Fibroblast of the aortic adventitia (primary cell): Measurements from ENCODE around the gene RELB. TPM values are rescaled to one million over a fixed set of nuclear protein-coding genes. Genes with fewer than 3 reads are reported as not detected.
A peak's percentile ranks its signal among the peaks of the same experiment; 100 is the strongest.

ENCODE experiments used
- DNase-seq: peaks from one replicate; pipeline ENCODE4 v3.0.0-alpha.2; 2010; ENCODE audit warnings: low read depth
- H3K4me3 ChIP-seq: 2 replicates; pipeline ENCODE4 v1.5.1; 2011; ENCODE audit warnings: low read depth, mild to moderate bottlenecking, control low read depth, low read length, moderate library complexity
- CTCF ChIP-seq: IDR thresholded peaks from 2 replicates; pipeline ENCODE4 v1.5.1; 2011; ENCODE audit warnings: mild to moderate bottlenecking, low read length, control low read depth, inconsistent platforms; ENCODE audit not compliant: insufficient read depth
- small RNA-seq: library from RNA; depleted of rRNA; stranded (forward); fragments of <200 nt; gene quantifications from one replicate; pipeline ENCODE3, GENCODE V24; 2012
- total RNA-seq: library from RNA; depleted of rRNA; stranded (reverse); fragments of >200 nt; gene quantifications from 2 replicates; pipeline ENCODE4 v1.2.3, GENCODE V29; 2012; ENCODE audit warnings: low replicate concordance

Gene RELB
- total RNA-seq, 1 donor: 5.9 TPM

GRCh38 chr19:45079911-45080370, 78.7 kb downstream of the RELB start:
- no peak for TF ChIP-seq CTCF
- DNase-seq: no peak
- H3K4me3 ChIP-seq: peak overlapping the region; percentile 98

- no peak overlapping the region for H3K4me3 ChIP-seq
- no peak for DNase-seq
- TF ChIP-seq CTCF: no peak
These were observed 80.9 kb downstream of the RELB start for GRCh38 chr19:45082170-45082569.

GRCh38 chr19:45086480-45086879, 85.2 kb downstream of the RELB start:
- H3K4me3 ChIP-seq: no peak overlapping the region
- TF ChIP-seq CTCF: no peak
- DNase-seq: no peak

GRCh38 chr19:45087531-45087930, 86.3 kb downstream of the RELB start:
- no peak for DNase-seq
- H3K4me3 ChIP-seq: no peak overlapping the region
- TF ChIP-seq CTCF: no peak

Small RNA genes within 50 kb of the gene (small RNA-seq; reads per million reads assigned to genes)
- gene RNU6-611P: not detected

Other genes starting within 250 kb of the RELB start
- not detected in 2 replicates for gene CBLC, start 223.6 kb upstream of the RELB start, total RNA-seq
- gene BCAM, start 192.4 kb upstream of the RELB start, total RNA-seq: 5.9 and 24.2 TPM in 2 replicates
- 22.1 and 40.3 TPM in 2 replicates for gene NECTIN2, start 155.2 kb upstream of the RELB start, total RNA-seq
- 8.7 and 30.2 TPM in 2 replicates for gene TOMM40, start 110.2 kb upstream of the RELB start, total RNA-seq
- gene APOE, start 95.7 kb upstream of the RELB start, total RNA-seq: 1.6 and 309 TPM in 2 replicates
- gene APOC1, start 86.9 kb upstream of the RELB start, total RNA-seq: 1.7 and 52.6 TPM in 2 replicates
- gene APOC4, start 59.2 kb upstream of the RELB start, total RNA-seq: not detected in 2 replicates
- gene APOC2, start 55.4 kb upstream of the RELB start, total RNA-seq: not detected in 2 replicates
- 11.4 and 39.0 TPM in 2 replicates for gene CLPTM1, start 46.1 kb upstream of the RELB start, total RNA-seq
- gene CLASRP, start 37.6 kb downstream of the RELB start, total RNA-seq: 14.1 and 32.4 TPM in 2 replicates
- gene ZNF296, start 75.0 kb downstream of the RELB start, total RNA-seq: 0.27 TPM in 1 of 2 replicates, not detected in the other
- gene GEMIN7, start 77.8 kb downstream of the RELB start, total RNA-seq: 12.6 and 16.0 TPM in 2 replicates
- 28.0 and 179 TPM in 2 replicates for gene PPP1R37, start 91.7 kb downstream of the RELB start, total RNA-seq
- gene NKPD1, start 159.5 kb downstream of the RELB start, total RNA-seq: 0.25 and 0.36 TPM in 2 replicates
- 6.9 and 10.1 TPM in 2 replicates for gene TRAPPC6A, start 176.8 kb downstream of the RELB start, total RNA-seq
- 7.7 and 16.1 TPM in 2 replicates for gene BLOC1S3, start 177.3 kb downstream of the RELB start, total RNA-seq
- gene EXOC3L2, start 243.9 kb downstream of the RELB start, total RNA-seq: under 0.01 TPM in 1 of 2 replicates, not detected in the other
- gene MARK4, start 249.8 kb downstream of the RELB start, total RNA-seq: 9.8 and 17.1 TPM in 2 replicates